ENCODE results near the gene CDK5RAP2. TPM values are rescaled to one million over a fixed set of nuclear protein-coding genes. Genes with fewer than 3 reads are reported as not detected.

CDK5RAP2 gene
- total and polyA plus RNA-seq, 10 of the 15 experiments (the other 5 are each of a cell fraction or from before 2014, with no cell fraction given) = 16.2 to 53.5 (median 34.5) TPM

DNA sequence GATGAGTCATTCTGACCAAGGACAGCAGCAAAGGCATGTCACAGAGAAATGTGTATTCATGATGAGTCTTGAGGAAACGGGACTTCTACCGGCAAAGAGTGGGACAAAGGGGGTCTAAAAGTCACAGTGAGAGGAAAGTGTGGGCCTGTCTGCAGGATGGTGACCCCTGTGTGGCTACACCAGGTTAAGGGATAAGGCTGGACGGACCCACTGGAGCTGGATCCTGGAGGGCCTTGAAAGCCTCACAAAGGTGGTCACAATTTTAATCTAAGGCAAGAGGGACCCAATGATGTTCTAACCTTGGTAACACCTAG is 176.5 kb downstream of the CDK5RAP2 start:
- Histone ChIP-seq H3K4me2 (ENCODE audit: control insufficient read depth, insufficient read depth) (no peak overlapping the region), H3K4me1 (ENCODE audit: control insufficient read depth, insufficient read depth, low read length) (no peaks in the 10 kb centered on the region), H3K79me2 (ENCODE audit: control insufficient read depth, insufficient read depth, low read length) (no peaks in the 10 kb centered on the region), H3K27ac (ENCODE audit: control insufficient read depth, insufficient read depth) (no peak overlapping the region), H3K36me3 (ENCODE audit: control insufficient read depth in 2 of 2, insufficient read depth in 2 of 2, low read length in 1 of 2) (peaks cover 25 to 47% of the 10 kb centered on the region in 2 experiments), H3K9me3 (replicated peaks; ENCODE audit: control insufficient read depth, insufficient read depth, low read length) (no peaks in the 10 kb centered on the region), H3K9ac (ENCODE audit: control insufficient read depth, insufficient read depth, low read length) (no peak overlapping the region), H4K20me1 (ENCODE audit: control insufficient read depth, insufficient read depth) (no peaks in the 10 kb centered on the region), H3K4me3 (no peak overlapping the region), H3K27me3 (replicated peaks in 1 of 2; ENCODE audit: control insufficient read depth in 2 of 2, insufficient read depth in 2 of 2, low read length in 1 of 2) (no peaks in the 10 kb centered on the region), H2AFZ (ENCODE audit: control insufficient read depth, low read depth, low read length) (no peak overlapping the region)
- ChIA-PET POLR2A (no interaction called here), RAD21 (ENCODE audit: unreplicated experiment) (no interaction called here), CTCF (no interaction called here), SMC1A (ENCODE audit: uncharacterized antibody, unreplicated experiment) (no interaction called here)
- no TSS peak for BruUV-seq (replicated peaks)
- intact Hi-C loops (cut with micrococcal nuclease; ENCODE audit: unreplicated experiment) (no loop called here), in situ Hi-C loops (cut with MboI) (no loop called here)
- ATAC-seq = no peak
- FAIRE-seq = no peak
- TF ChIP-seq IKZF1 (conservative IDR thresholded peaks at IDR 0.05) (no peak), LARP7 (IDR thresholded peaks at IDR 0.05) (no peak), ZBED1 (IDR thresholded peaks at IDR 0.05; ENCODE audit: borderline replicate concordance) (no peak), JUNB (IDR thresholded peaks at IDR 0.05) (no peak), KDM1A (IDR thresholded peaks at IDR 0.05; ENCODE audit: borderline replicate concordance) (no peak)
- TF ChIP-seq, protein P1, sequence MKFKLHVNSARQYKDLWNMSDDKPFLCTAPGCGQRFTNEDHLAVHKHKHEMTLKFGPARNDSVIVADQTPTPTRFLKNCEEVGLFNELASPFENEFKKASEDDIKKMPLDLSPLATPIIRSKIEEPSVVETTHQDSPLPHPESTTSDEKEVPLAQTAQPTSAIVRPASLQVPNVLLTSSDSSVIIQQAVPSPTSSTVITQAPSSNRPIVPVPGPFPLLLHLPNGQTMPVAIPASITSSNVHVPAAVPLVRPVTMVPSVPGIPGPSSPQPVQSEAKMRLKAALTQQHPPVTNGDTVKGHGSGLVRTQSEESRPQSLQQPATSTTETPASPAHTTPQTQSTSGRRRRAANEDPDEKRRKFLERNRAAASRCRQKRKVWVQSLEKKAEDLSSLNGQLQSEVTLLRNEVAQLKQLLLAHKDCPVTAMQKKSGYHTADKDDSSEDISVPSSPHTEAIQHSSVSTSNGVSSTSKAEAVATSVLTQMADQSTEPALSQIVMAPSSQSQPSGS (IDR thresholded peaks at IDR 0.05; ENCODE audit: low read length) = no peak
- TF ChIP-seq, protein P2, sequence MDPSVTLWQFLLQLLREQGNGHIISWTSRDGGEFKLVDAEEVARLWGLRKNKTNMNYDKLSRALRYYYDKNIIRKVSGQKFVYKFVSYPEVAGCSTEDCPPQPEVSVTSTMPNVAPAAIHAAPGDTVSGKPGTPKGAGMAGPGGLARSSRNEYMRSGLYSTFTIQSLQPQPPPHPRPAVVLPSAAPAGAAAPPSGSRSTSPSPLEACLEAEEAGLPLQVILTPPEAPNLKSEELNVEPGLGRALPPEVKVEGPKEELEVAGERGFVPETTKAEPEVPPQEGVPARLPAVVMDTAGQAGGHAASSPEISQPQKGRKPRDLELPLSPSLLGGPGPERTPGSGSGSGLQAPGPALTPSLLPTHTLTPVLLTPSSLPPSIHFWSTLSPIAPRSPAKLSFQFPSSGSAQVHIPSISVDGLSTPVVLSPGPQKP (IDR thresholded peaks at IDR 0.05; ENCODE audit: low read depth, low read length) = no peak
- TF ChIP-seq, protein P3, sequence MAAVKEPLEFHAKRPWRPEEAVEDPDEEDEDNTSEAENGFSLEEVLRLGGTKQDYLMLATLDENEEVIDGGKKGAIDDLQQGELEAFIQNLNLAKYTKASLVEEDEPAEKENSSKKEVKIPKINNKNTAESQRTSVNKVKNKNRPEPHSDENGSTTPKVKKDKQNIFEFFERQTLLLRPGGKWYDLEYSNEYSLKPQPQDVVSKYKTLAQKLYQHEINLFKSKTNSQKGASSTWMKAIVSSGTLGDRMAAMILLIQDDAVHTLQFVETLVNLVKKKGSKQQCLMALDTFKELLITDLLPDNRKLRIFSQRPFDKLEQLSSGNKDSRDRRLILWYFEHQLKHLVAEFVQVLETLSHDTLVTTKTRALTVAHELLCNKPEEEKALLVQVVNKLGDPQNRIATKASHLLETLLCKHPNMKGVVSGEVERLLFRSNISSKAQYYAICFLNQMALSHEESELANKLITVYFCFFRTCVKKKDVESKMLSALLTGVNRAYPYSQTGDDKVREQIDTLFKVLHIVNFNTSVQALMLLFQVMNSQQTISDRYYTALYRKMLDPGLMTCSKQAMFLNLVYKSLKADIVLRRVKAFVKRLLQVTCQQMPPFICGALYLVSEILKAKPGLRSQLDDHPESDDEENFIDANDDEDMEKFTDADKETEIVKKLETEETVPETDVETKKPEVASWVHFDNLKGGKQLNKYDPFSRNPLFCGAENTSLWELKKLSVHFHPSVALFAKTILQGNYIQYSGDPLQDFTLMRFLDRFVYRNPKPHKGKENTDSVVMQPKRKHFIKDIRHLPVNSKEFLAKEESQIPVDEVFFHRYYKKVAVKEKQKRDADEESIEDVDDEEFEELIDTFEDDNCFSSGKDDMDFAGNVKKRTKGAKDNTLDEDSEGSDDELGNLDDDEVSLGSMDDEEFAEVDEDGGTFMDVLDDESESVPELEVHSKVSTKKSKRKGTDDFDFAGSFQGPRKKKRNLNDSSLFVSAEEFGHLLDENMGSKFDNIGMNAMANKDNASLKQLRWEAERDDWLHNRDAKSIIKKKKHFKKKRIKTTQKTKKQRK (IDR thresholded peaks at IDR 0.05; ENCODE audit: low read depth, low read length) = no peak
- TF ChIP-seq, protein P4, sequence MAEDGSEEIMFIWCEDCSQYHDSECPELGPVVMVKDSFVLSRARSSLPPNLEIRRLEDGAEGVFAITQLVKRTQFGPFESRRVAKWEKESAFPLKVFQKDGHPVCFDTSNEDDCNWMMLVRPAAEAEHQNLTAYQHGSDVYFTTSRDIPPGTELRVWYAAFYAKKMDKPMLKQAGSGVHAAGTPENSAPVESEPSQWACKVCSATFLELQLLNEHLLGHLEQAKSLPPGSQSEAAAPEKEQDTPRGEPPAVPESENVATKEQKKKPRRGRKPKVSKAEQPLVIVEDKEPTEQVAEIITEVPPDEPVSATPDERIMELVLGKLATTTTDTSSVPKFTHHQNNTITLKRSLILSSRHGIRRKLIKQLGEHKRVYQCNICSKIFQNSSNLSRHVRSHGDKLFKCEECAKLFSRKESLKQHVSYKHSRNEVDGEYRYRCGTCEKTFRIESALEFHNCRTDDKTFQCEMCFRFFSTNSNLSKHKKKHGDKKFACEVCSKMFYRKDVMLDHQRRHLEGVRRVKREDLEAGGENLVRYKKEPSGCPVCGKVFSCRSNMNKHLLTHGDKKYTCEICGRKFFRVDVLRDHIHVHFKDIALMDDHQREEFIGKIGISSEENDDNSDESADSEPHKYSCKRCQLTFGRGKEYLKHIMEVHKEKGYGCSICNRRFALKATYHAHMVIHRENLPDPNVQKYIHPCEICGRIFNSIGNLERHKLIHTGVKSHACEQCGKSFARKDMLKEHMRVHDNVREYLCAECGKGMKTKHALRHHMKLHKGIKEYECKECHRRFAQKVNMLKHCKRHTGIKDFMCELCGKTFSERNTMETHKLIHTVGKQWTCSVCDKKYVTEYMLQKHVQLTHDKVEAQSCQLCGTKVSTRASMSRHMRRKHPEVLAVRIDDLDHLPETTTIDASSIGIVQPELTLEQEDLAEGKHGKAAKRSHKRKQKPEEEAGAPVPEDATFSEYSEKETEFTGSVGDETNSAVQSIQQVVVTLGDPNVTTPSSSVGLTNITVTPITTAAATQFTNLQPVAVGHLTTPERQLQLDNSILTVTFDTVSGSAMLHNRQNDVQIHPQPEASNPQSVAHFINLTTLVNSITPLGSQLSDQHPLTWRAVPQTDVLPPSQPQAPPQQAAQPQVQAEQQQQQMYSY (CRISPR knock-in tag; IDR thresholded peaks at IDR 0.05) = no peak
- WGBS (ENCODE audit: insufficient coverage, insufficient replicate concordance, low lambda C conversion rate, missing lambda C conversion rate) = 61% methylated on average over 3 of the region's 3 CpGs
- no peak for DNase-seq (ENCODE audit: low read depth, low spot score)
